ENCODE data around the gene NRSN1. TPM values are rescaled to one million over a fixed set of nuclear protein-coding genes. Genes with fewer than 3 reads are reported as not detected.

Gene NRSN1
- total and polyA plus RNA-seq, 2 donors (not counting 1 experiment from before 2014, with no cell fraction given): not detected

GRCh38 chr6:24145690-24146131 lies 19.7 kb downstream of the NRSN1 start:
- CTCF ChIA-PET: no interaction called here
- H3K9me3 ChIP-seq (ENCODE audit: control extremely low read depth in 1 of 3, control insufficient read depth in 2 of 3, insufficient read depth in 1 of 3, low read length in 2 of 3): peaks cover 0 to 5% (median 0%) of the 10 kb centered on the region in 3 donors
- H3K79me2 ChIP-seq (ENCODE audit: control insufficient read depth, insufficient read depth, low read length): no peaks in the 10 kb centered on the region
- no peak overlapping the region for H3K9ac ChIP-seq (ENCODE audit: low read length)
- peaks cover 0 to 3% (median 1%) of the 10 kb centered on the region in 4 experiments for H3K27me3 ChIP-seq (replicated peaks in 1 of 4; ENCODE audit: control extremely low read depth in 1 of 4, control insufficient read depth in 3 of 4, insufficient read depth in 4 of 4, low read length in 3 of 4)
- no peak overlapping the region for H3K4me3 Mint-ChIP-seq
- TF ChIP-seq EZH2 (IDR thresholded peaks at IDR 0.05; ENCODE audit: borderline replicate concordance, insufficient read depth, low read depth, low read length, poor library complexity, severe bottlenecking): no peak
- TF ChIP-seq CTCF (IDR thresholded peaks at IDR 0.05): no peak
- POLR2A ChIA-PET: no interaction called here
- no peak overlapping the region for H3K27ac Mint-ChIP-seq
- WGBS (ENCODE audit: insufficient coverage): 79% methylated on average over 7 of the region's 9 CpGs
- no peak for ATAC-seq (ENCODE audit: low read depth)
- H3K4me3 ChIP-seq (ENCODE audit: control extremely low read depth in 1 of 5, extremely low read depth in 1 of 5, insufficient read depth in 1 of 5, low read depth in 2 of 5, low read length in 4 of 5): no peak overlapping the region
- no peak overlapping the region for H3K4me2 ChIP-seq (replicated peaks; ENCODE audit: low read depth, low read length, poor library complexity, severe bottlenecking)
- no peak for DNase-seq
- no peak overlapping the region for H3K27ac ChIP-seq (ENCODE audit: low read length in 2 of 2)
- H4K20me1 ChIP-seq (ENCODE audit: control insufficient read depth, insufficient read depth, low read length, poor library complexity, severe bottlenecking): no peaks in the 10 kb centered on the region
- no peaks in the 10 kb centered on the region for H3K4me1 ChIP-seq (ENCODE audit: control insufficient read depth in 2 of 2, insufficient read depth in 2 of 2, low read length in 2 of 2)
- H3K4me1 Mint-ChIP-seq: no peaks in the 10 kb centered on the region
- H3K36me3 ChIP-seq (replicated peaks in 1 of 2; ENCODE audit: control extremely low read depth in 1 of 2, control insufficient read depth in 1 of 2, extremely low read depth in 1 of 2, insufficient read depth in 2 of 2, low read length in 1 of 2): no peaks in the 10 kb centered on the region
- intact Hi-C loops (cut with micrococcal nuclease): no loop called here
- peaks cover 9% of the 10 kb centered on the region for H3K27me3 Mint-ChIP-seq
- H2AFZ ChIP-seq (ENCODE audit: insufficient read depth, low read depth, low read length, poor library complexity, severe bottlenecking): no peak overlapping the region
- no peaks in the 10 kb centered on the region for H3K9me3 Mint-ChIP-seq (ENCODE audit: insufficient read depth)

- Mint-ChIP-seq H3K4me1 (no peaks in the 10 kb centered on the region), H3K27ac (no peak overlapping the region), H3K27me3 (peaks cover 9% of the 10 kb centered on the region), H3K4me3 (no peak overlapping the region), H3K9me3 (ENCODE audit: insufficient read depth) (peaks cover 2% of the 10 kb centered on the region)
- Histone ChIP-seq H4K20me1 (ENCODE audit: control insufficient read depth, insufficient read depth, low read length, poor library complexity, severe bottlenecking) (no peaks in the 10 kb centered on the region), H3K4me2 (replicated peaks; ENCODE audit: low read depth, low read length, poor library complexity, severe bottlenecking) (no peak overlapping the region), H3K79me2 (ENCODE audit: control insufficient read depth, insufficient read depth, low read length) (no peaks in the 10 kb centered on the region), H3K36me3 (replicated peaks in 1 of 2; ENCODE audit: control extremely low read depth in 1 of 2, control insufficient read depth in 1 of 2, extremely low read depth in 1 of 2, insufficient read depth in 2 of 2, low read length in 1 of 2) (no peaks in the 10 kb centered on the region), H3K4me3 (ENCODE audit: control extremely low read depth in 1 of 5, extremely low read depth in 1 of 5, insufficient read depth in 1 of 5, low read depth in 2 of 5, low read length in 4 of 5) (no peak overlapping the region), H3K9me3 (ENCODE audit: control extremely low read depth in 1 of 3, control insufficient read depth in 2 of 3, insufficient read depth in 1 of 3, low read length in 2 of 3) (peaks cover 0 to 5% (median 0%) of the 10 kb centered on the region in 3 donors), H3K4me1 (ENCODE audit: control insufficient read depth in 2 of 2, insufficient read depth in 2 of 2, low read length in 2 of 2) (no peaks in the 10 kb centered on the region), H3K27me3 (replicated peaks in 1 of 4; ENCODE audit: control extremely low read depth in 1 of 4, control insufficient read depth in 3 of 4, insufficient read depth in 4 of 4, low read length in 3 of 4) (peaks cover 0 to 3% (median 1%) of the 10 kb centered on the region in 4 experiments), H3K27ac (ENCODE audit: low read length in 2 of 2) (no peak overlapping the region), H3K9ac (ENCODE audit: low read length) (no peak overlapping the region), H2AFZ (ENCODE audit: insufficient read depth, low read depth, low read length, poor library complexity, severe bottlenecking) (no peak overlapping the region)
- 83% methylated on average over 2 of the region's 3 CpGs for WGBS (ENCODE audit: insufficient coverage)
- intact Hi-C loops (cut with micrococcal nuclease): no loop called here
- ChIA-PET CTCF (no interaction called here), POLR2A (no interaction called here)
- DNase-seq (no peak), ATAC-seq (ENCODE audit: low read depth) (no peak)
- no peak for TF ChIP-seq CTCF (IDR thresholded peaks at IDR 0.05)
- no peak for TF ChIP-seq EZH2 (IDR thresholded peaks at IDR 0.05; ENCODE audit: borderline replicate concordance, insufficient read depth, low read depth, low read length, poor library complexity, severe bottlenecking)
These were observed 20.9 kb downstream of the NRSN1 start for GRCh38 chr6:24146871-24147270.
